PFSK-1 (cell line): ENCODE data around the gene TSGA10IP.

Experiments
- FOXP2 ChIP-seq: optimal IDR thresholded peaks from 2 replicates; pipeline ENCODE3; 2011; ENCODE audit warnings: borderline replicate concordance, control low read depth, inconsistent platforms; ENCODE audit not compliant: insufficient read depth; ENCODE audit errors: extremely low read length, extremely low read depth
- POLR2AphosphoS5 ChIP-seq: IDR thresholded peaks from 2 replicates; pipeline ENCODE4 v1.6.1; 2012; ENCODE audit warnings: low read depth, mild to moderate bottlenecking, control low read depth, low read length, moderate library complexity
- SIN3A ChIP-seq: IDR thresholded peaks from 2 replicates; pipeline ENCODE4 v1.6.1; 2012; ENCODE audit warnings: mild to moderate bottlenecking, low read length, moderate library complexity, borderline replicate concordance; ENCODE audit not compliant: insufficient read depth
- TAF1 ChIP-seq: IDR thresholded peaks from 2 replicates; pipeline ENCODE4 v1.6.1; 2012; ENCODE audit warnings: low read length, control low read depth, borderline replicate concordance; ENCODE audit not compliant: insufficient read depth
- TF ChIP-seq, protein P1 (sequence below), 2 experiments: IDR thresholded peaks; 2 replicates each; pipeline versions ENCODE4 v1.6.1 to v1.8.0; 2011 to 2012; ENCODE audit warnings: low read depth in 2 of 2, low read length in 2 of 2, control low read depth in 1 of 2, inconsistent platforms in 1 of 2, mild to moderate bottlenecking in 1 of 2, moderate library complexity in 1 of 2; ENCODE audit not compliant: insufficient read depth in 1 of 2

TSGA10IP gene

DNA sequence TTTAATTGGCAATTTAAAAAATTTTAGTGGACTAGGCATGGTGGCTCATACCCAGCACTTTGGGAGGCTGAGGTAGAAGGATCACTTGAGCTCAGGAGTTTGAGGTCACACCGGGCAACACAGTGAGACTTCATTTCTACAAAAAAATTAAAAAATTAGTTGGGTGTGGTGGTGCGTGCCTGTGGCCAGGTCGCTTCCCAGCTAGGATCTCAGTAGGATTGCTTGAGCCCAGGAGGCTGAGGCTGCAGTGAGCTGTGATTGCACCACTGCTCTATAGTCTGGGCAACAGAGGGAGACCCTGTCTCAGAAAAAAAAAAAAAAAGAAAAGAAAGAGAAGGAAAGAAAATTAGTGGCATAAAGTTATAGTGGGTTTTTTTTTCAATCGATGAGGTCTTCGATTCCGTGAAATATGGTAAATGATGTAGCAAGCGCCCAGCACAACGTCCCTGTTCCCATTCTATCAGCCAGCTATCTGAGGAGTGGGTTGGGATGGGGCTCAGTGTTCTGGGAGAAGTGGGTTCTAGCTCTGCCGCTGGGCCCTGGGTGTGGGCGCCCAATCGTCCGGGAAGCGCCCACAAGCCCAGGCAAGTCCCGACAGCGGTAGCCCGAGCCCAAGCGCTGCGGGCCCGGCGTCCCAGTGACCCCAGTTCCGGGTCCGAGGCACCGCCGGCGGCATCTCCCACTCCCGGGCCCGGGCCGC lies 46.5 kb upstream of the TSGA10IP start:
- TF ChIP-seq POLR2AphosphoS5 (no peak), SIN3A (no peak), FOXP2 (no peak), TAF1 (no peak)
- TF ChIP-seq, protein P1, sequence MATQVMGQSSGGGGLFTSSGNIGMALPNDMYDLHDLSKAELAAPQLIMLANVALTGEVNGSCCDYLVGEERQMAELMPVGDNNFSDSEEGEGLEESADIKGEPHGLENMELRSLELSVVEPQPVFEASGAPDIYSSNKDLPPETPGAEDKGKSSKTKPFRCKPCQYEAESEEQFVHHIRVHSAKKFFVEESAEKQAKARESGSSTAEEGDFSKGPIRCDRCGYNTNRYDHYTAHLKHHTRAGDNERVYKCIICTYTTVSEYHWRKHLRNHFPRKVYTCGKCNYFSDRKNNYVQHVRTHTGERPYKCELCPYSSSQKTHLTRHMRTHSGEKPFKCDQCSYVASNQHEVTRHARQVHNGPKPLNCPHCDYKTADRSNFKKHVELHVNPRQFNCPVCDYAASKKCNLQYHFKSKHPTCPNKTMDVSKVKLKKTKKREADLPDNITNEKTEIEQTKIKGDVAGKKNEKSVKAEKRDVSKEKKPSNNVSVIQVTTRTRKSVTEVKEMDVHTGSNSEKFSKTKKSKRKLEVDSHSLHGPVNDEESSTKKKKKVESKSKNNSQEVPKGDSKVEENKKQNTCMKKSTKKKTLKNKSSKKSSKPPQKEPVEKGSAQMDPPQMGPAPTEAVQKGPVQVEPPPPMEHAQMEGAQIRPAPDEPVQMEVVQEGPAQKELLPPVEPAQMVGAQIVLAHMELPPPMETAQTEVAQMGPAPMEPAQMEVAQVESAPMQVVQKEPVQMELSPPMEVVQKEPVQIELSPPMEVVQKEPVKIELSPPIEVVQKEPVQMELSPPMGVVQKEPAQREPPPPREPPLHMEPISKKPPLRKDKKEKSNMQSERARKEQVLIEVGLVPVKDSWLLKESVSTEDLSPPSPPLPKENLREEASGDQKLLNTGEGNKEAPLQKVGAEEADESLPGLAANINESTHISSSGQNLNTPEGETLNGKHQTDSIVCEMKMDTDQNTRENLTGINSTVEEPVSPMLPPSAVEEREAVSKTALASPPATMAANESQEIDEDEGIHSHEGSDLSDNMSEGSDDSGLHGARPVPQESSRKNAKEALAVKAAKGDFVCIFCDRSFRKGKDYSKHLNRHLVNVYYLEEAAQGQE (IDR thresholded peaks at IDR 0.05; ENCODE audit: insufficient read depth in 1 of 2, low read depth in 2 of 2, low read length in 2 of 2): no peak

DNA sequence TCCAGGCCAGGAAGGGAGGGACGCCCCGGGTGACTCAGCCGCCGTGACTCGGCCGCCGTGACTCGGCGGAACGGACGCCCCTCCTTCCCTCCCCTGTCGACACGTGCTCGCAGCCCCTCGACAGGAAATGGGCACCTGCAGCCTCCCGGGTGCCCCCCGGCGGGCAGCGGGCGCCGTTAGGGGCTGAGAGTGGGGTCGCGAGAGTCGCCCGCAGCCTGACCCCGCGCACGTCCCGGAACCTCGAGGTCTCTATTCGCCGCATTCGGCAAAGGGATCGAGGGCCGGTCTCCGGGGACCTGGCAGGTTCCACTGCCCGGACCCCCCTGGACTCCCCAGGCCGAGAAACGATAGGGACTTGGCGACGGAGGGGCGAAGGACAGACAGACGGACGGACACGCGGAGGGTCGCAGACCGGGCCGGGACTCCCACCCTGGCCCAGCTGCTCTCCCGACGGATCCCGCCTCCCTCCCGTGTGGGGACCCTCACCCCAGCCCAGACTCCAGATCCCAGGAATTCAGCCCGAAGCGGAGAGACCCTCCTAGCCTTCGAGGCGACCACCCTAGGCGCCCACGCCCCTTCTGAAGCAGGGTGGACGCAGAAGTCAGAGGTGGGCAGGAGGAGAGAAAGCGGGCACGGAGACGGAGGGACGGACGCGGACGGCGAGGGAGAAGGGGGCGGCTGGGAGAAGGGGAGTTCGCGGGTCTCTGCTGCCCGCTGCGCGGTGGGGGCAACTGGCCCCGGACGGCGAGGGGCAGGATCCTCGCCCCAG lies 45.7 kb upstream of the TSGA10IP start:
- TF ChIP-seq FOXP2 (no peak), POLR2AphosphoS5 (0 out of 2 replicates have a peak, but pooled peaks have one; percentile 34), SIN3A (peak; percentile 71; the same call in 1 of the 2 replicates), TAF1 (peak; percentile 79; the same call in 1 of the 2 replicates)
- TF ChIP-seq, protein P1 (IDR thresholded peaks at IDR 0.05; ENCODE audit: insufficient read depth in 1 of 2, low read depth in 2 of 2, low read length in 2 of 2): no peak; a peak in 1 of 4 replicates

DNA sequence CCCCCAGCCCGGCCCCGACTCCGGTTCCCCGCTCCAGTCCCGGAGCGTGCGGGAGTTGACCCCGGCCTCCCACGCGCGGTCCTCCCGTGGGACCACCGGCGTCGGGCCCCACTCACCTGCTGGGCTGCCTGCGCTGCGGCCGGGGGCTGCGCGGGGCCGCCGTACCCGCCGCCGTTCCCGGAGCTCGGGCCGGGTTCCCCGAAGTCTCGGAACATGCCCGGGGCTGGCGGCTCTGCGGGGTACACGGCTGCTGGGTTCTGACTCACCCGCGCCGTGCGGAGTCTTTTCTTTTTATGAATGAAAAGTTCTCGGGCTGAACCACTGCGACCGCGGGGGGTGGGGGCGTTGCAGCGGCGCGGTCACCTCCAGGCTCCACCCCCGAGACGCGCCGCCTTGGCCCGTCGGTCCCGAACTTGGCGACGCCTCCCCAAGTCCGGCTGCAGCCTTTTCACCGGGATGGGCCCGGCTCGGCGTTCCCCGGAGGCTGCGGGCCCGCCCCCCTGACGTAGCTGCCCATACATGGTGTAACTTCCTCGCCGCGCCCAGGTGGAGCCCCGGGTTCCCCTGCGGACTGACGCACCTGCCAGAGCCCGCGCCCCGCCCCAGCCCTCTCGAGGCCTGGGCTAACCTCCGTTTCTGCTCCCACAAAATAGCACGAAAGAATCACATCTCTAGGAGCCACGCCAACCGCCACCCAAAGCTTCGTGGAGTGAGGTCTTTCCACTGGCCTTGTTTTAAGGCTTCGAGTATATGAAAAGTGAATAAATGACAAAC lies 45.0 kb upstream of the TSGA10IP start, which contains the start of gene FOSL1:
TSS of gene FOSL1 (minus strand) at position 264 of the 774 bp plus-strand sequence. CDS start at position 215, 49 bp downstream.
- TF ChIP-seq TAF1 (peak; percentile 92; the same call in 1 of the 2 replicates), FOXP2 (no peak), SIN3A (peak; percentile 84), POLR2AphosphoS5 (peak; percentile 91)
- TF ChIP-seq, protein P1 (IDR thresholded peaks at IDR 0.05; ENCODE audit: insufficient read depth in 1 of 2, low read depth in 2 of 2, low read length in 2 of 2): peak in 1 of 2 experiments; percentile 58; a peak in 1 of 4 replicates

DNA sequence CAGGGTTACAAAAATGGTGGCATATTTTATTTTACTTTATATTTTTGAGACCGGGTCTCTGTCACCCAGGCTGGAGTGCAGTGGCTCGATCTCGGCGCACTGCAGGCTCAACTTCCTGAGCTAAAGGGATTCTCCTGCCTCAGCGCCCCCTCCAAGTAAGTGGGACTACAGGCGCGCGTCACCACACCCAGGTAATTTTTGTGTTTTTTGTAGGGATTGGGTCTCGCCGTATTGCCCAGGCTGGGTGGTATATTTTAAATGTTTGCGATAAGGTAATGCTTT lies 44.4 kb upstream of the TSGA10IP start:
- TF ChIP-seq, protein P1 (IDR thresholded peaks at IDR 0.05; ENCODE audit: insufficient read depth in 1 of 2, low read depth in 2 of 2, low read length in 2 of 2): no peak
- no peak for TF ChIP-seq TAF1
- TF ChIP-seq POLR2AphosphoS5: no peak
- no peak for TF ChIP-seq FOXP2
- no peak for TF ChIP-seq SIN3A
